TTC549 (cell line): ENCODE results near the gene SH3BP1.

ENCODE experiments used
- FAIRE-seq: peaks from 2 replicates; lab custom pipeline; 2012; peaks lifted over from hg19 to GRCh38; lab: Jason Lieb, UNC

Gene SH3BP1

DNA sequence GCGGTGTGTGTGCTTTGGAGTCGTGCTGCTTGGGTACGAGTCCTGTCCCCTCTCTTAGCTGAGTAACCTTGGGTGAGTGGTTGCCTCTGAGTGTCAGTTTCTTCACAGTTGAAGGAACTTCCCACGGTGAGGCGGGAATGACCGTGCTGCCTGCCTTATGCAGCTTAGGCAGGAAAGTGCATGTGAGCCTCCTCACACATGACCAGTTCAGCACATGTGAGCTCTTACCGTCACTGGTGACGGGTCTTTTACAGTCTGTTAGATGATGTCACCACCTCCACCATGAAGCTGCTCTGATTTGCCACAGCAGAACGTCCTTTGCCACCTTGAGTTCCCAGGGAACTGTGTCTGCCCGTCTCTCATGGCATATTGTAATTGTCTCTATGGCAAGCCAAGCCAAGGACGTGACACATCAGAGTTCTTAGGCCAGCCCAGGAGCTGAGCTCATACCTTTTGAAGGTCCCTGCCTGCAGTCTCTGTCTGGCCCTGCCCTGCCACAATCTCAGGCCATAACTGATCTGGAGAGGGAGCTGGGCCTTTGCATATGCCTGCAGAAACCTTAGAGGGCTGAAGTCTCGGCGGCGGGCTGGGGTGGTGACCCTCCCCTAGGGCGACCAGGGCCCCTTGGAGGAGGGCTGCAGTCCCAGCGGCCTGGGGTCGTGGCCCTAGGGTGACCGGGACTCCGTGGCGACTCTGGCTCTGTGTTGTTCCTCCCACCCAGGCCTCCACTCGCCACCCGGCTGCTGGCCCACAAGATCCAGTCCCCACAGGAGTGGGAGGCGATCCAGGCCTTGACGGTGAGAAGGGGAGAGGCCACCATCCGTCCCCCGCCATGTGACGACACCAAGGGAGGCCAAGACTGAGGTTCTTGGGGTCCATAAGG, 23.0 kb upstream of the SH3BP1 start:
- FAIRE-seq: no peak

DNA sequence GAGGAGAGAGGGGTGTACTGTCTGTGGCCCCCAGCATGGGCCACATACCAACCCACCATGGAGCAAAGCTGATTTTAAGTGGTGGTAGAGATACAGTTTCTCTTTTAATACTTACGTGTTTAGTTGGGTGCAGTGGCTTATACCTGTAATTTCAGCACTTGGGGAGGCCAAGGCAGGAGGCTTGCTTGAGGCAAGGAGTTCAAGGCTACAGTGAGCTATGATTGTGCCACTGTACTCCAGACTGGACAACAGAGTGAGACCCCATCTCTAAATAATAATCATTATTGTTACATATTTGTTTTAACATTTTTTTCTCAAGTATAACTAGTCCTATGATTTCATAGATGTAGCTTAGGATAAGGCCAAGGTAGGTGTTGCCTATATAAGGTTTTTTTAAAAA, 22.0 kb upstream of the SH3BP1 start:
- no peak for FAIRE-seq

GRCh38 chr22:37618072-37618656, 21.3 kb upstream of the SH3BP1 start:
- FAIRE-seq: no peak

GRCh38 chr22:37618674-37619073, 20.8 kb upstream of the SH3BP1 start:
- FAIRE-seq: no peak

DNA sequence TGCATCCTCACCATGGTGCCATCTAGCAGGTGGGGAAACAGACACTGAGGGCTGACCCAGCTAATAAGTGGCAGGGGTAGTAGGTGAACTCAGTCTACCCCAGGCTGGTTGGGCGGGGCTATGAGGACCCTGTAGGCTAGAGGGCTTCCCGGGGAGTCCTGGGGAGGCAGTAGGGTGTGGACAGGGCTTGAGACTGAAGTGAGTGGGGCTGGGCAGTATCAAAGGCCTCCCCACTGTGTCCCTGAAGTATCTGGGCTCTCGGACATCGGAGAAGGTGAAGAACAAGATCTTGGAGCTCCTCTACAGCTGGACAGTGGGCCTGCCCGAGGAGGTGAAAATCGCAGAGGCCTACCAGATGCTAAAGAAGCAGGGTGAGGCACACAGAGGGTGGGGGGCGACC, 19.5 kb upstream of the SH3BP1 start:
- FAIRE-seq: no peak

- FAIRE-seq: no peak
These were observed 18.1 kb upstream of the SH3BP1 start for GRCh38 chr22:37621352-37621860.

DNA sequence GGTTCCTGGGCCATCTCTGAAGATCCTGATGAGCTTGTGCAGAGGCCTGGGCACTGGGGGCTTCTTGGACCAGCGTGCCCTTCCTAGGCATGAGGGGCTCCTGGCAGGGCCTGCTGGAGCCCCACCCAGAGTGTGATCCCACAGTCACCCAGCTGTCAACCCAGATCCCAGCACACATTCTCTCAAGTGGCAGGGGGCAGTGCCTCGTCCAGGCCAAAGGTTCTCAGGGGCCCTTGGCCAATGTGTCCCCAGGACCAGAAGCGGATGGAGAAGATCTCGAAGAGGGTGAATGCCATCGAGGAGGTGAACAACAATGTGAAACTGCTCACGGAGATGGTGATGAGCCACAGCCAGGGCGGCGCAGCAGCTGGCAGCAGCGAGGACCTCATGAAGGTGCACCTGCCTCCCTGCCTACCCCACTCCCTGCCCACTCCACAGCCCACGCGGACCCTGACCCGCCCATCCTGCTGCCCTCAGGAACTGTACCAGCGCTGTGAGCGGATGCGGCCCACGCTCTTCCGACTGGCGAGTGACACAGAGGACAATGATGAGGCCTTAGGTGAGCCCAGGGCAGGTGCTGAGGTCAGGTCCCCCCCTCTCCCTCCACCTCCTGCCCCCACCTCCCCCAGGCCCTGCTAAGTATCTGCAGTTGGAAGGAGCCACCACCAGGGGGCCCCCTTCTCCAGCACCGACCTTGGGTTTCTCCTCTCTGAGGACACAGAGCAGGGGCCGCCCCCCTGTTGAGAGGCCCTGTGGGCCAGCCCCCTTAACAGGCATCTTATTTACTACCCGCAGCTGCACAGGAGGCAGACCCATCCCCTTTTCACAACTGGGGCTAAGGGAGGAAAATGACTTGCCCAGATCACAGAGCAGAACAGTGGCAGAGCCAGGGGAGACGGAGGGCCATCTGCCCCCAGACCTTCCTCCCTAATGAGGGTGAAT, 16.1 kb upstream of the SH3BP1 start:
- no peak for FAIRE-seq

DNA sequence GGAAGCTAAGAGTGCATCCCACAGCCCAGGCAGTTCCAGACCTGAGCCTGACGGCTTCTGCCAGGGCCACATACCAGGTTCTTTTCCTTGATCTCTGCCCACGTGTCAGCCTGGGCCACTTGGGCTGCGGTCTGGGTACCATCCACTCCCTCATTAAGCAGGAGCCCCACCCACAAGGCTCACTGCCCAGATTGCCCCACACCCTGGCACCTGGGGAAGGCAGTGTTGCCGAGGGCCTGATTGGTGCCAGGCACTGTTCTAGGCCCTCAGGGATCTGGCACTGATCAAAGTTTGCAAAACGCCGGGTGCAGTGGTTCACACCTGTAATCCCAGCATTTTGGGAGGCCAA, 15.5 kb upstream of the SH3BP1 start:
- no peak for FAIRE-seq

DNA sequence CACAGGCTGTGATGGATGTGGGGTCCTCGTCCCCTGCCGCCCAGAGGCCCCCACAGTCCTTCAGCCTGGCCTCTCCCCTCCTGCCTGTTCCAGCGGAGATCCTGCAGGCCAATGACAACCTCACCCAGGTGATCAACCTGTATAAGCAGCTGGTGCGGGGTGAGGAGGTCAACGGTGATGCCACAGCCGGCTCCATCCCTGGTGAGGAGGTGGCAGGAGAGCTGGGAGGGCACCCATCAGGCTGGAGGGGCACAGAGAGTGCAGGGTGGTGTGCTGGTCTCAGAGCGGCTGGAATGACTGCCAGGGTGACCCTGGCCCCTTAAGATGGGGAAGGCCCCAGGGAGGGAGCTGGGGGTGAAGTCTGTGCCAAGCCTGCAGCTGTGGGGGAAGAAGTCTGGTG, 14.6 kb upstream of the SH3BP1 start:
- FAIRE-seq: no peak

GRCh38 chr22:37625737-37626136, 13.7 kb upstream of the SH3BP1 start:
- no peak for FAIRE-seq

GRCh38 chr22:37626144-37626543, 13.3 kb upstream of the SH3BP1 start:
- no peak for FAIRE-seq

GRCh38 chr22:37626556-37627075, 12.9 kb upstream of the SH3BP1 start:
- FAIRE-seq: no peak

DNA sequence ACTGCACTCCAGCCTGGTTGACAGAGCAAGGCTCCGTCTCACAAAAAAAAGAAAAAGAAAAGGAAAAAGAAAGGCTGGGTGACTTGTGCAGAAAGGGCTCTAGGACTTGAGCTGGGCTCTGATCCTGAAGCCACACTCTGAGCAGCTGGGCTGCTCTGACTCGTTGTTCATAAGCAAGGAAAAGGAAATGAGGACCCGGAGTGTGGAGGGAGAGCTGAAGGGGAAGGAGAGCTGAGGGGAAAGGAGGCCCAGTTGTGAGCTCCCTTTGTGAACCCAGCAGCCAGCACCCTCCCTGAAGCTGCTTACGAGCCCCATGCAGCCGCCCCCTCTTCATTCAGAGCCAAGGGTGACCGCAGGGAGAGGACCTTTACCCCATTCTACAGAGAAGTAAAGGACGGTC, 12.3 kb upstream of the SH3BP1 start:
- FAIRE-seq: no peak

DNA sequence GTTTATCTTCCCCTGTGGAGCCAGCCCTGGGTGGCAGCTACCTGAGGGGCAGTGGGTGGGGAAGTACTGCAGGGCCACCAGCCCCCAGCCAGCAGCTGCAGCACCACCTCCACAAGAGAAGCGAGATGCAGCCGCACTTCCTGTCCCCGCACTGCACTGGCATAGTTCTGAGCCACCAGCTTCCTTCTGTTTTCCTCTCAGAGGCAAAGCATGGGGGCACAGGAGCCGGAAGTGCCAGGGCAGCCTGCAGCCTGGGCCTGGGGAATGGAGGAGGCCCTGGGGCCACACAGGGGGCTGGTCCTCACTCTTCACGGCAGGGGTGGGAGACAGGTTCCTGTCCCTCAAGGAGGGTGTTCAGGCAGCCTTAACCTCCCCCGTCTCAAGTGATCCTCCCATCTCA, 11.9 kb upstream of the SH3BP1 start:
- FAIRE-seq: no peak

DNA sequence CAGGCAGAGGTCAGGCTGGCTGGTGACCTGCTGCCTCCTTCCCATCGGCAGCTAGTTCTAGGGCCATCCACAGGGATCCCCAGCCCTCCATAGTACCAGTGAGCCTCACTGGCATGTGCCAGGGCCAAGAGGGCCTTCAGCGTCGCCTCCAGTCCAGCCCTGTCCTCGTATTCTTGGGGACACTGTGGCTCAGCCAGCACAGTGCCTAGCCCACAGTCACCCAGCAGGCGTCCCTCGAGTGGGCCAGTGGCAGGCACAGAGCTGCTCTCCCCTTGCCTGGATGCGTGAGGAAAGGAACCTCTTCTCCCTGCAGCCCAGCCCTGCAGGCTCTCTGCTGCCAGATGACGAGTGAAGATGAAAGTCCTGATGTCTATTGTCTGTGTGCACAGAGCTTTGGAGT, 10.6 kb upstream of the SH3BP1 start:
- FAIRE-seq: no peak

GRCh38 chr22:37629928-37630327, 9.5 kb upstream of the SH3BP1 start:
- no peak for FAIRE-seq

DNA sequence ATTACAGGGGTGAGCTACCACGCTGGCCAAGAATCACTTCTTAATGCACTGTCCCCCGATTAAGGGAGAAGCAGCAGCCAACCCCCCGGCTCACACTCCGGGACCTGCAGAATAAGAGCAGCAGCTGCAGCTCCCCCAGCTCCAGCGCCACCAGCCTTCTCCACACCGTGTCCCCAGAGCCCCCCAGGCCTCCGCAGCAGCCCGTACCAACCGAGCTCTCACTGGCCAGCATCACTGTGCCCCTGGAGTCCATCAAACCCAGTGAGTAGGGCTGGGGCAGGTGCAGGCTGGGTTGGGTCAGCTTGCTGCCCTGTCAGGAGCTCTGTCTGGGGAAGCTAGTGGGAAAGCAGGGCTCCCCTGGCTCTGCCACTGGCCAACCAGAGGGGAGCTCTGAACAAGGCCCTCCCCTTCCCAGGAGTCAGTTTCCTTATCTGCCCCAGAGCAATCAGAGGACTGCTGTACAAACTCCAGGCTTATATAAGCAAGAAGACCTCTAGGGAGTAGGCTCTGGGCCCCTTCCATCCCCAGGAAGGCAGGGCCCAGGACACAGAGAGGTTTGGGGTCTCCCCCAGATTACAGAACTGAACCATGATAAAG, 8.5 kb upstream of the SH3BP1 start:
- FAIRE-seq: no peak

- FAIRE-seq: no peak
These were observed 7.9 kb upstream of the SH3BP1 start for GRCh38 chr22:37631448-37632173.

- no peak for FAIRE-seq
These were observed 7.0 kb upstream of the SH3BP1 start for GRCh38 chr22:37632174-37633088.

- no peak for FAIRE-seq
These were observed 6.3 kb upstream of the SH3BP1 start for GRCh38 chr22:37633089-37633624.
